Measurements from ENCODE around the gene OIP5.
"Not testable (repeated sequence)": the region's sequence is repeated elsewhere in the genome, so short reads cannot be mapped to it uniquely, and the experiment has no call there.

OIP5 gene

DNA sequence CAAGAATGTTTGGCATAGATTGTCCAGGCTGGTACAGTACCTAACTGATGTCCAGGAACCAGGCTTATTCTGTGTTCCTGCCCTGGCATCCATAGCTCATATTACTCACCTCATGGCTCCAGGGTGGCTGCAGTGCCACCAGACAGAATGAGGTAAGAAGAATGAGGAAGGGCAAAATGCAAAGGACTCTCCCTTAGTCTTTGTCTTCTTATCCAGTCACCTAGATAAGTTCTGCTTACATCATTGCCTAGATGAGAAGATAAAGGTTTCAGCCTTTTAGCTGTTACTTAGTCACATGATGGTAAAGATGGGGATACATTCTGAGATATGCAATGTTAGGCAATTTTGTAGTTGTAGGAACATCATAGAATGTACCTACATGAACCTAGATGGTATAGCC, 55.6 kb downstream of the OIP5 start:
- TF ChIP-seq, protein P1, sequence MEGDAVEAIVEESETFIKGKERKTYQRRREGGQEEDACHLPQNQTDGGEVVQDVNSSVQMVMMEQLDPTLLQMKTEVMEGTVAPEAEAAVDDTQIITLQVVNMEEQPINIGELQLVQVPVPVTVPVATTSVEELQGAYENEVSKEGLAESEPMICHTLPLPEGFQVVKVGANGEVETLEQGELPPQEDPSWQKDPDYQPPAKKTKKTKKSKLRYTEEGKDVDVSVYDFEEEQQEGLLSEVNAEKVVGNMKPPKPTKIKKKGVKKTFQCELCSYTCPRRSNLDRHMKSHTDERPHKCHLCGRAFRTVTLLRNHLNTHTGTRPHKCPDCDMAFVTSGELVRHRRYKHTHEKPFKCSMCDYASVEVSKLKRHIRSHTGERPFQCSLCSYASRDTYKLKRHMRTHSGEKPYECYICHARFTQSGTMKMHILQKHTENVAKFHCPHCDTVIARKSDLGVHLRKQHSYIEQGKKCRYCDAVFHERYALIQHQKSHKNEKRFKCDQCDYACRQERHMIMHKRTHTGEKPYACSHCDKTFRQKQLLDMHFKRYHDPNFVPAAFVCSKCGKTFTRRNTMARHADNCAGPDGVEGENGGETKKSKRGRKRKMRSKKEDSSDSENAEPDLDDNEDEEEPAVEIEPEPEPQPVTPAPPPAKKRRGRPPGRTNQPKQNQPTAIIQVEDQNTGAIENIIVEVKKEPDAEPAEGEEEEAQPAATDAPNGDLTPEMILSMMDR (IDR thresholded peaks at IDR 0.05; ENCODE audit: low read depth, low read length) = no peak
- no peak for TF ChIP-seq EZH2phosphoT487 (IDR thresholded peaks at IDR 0.05; ENCODE audit: low read depth)
- no peaks in the 10 kb centered on the region for H3K79me2 ChIP-seq (ENCODE audit: low read length)
- no peaks in the 10 kb centered on the region for H3K36me3 ChIP-seq (replicated peaks; ENCODE audit: low read depth, low read length)
- no peak overlapping the region for H3K27ac ChIP-seq (ENCODE audit: low read length)
- H3K4me1 ChIP-seq (ENCODE audit: low read length) = no peaks in the 10 kb centered on the region
- no peak overlapping the region for H3K4me3 ChIP-seq (ENCODE audit: low read length)
- no peak overlapping the region for H3K4me2 ChIP-seq (ENCODE audit: low read length)
- H3K27me3 ChIP-seq (ENCODE audit: low read depth, low read length) = no peaks in the 10 kb centered on the region
- H3K9ac ChIP-seq (ENCODE audit: low read length) = no peak overlapping the region
- H2AFZ ChIP-seq (ENCODE audit: low read depth, low read length) = no peak overlapping the region
- no peaks in the 10 kb centered on the region for H4K20me1 ChIP-seq (ENCODE audit: insufficient read depth, low read length)
- no peaks in the 10 kb centered on the region for H3K9me3 ChIP-seq (ENCODE audit: insufficient read depth, low read length)

DNA sequence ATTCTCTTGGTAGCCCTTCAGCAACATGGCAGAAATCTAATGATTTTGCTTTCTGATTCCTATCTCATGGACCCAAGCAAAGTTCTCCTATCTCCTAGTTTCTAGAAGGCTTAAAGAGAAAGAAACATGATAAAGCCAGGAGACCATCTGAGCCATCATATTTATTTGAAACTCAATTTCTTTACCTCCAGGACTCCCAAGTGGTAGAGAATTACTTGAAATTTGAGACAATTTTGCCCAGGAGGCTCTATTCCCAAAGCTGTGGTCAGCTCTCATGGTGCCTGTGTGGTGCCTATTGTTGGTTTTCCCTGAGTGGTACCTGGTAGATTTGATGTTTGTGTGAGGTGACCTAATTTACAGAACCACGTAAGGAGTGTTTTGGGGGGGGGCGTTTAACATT, 62.5 kb downstream of the OIP5 start:
- Histone ChIP-seq H3K36me3 (replicated peaks; ENCODE audit: low read depth, low read length) (no peaks in the 10 kb centered on the region), H3K4me3 (ENCODE audit: low read length) (no peak overlapping the region), H4K20me1 (ENCODE audit: insufficient read depth, low read length) (no peaks in the 10 kb centered on the region)

DNA sequence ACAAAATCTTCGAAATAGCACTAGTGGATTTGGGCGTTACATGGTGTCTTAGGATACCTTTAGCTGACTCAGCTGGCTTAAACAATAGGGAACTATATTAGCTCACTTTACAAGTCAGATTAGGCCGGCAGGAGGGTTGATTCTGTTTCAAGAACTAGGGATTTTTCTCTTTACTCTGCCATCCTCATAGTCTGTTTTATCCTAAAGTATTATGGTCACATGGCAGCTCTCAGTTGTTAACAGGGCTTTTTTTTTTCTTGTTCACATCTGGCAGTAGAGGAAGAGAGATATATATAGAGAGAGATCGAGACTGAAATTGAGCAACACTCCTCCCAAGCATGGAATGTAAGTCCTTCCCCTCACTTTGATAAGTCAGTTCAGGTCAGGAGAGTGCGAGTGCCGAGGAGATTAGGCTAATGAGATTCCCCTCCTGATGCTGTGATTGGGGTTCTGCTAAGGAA, 68.5 kb downstream of the OIP5 start:
- Histone ChIP-seq H3K4me2 (ENCODE audit: low read length) (no peak overlapping the region), H3K4me3 (ENCODE audit: low read length) (no peak overlapping the region), H2AFZ (ENCODE audit: low read depth, low read length) (no peak overlapping the region), H3K36me3 (replicated peaks; ENCODE audit: low read depth, low read length) (peaks cover 4% of the 10 kb centered on the region), H3K79me2 (ENCODE audit: low read length) (no peaks in the 10 kb centered on the region), H3K9me3 (ENCODE audit: insufficient read depth, low read length) (no peaks in the 10 kb centered on the region), H4K20me1 (ENCODE audit: insufficient read depth, low read length) (no peaks in the 10 kb centered on the region), H3K4me1 (ENCODE audit: low read length) (peaks cover 11% of the 10 kb centered on the region), H3K27ac (ENCODE audit: low read length) (no peak overlapping the region), H3K27me3 (ENCODE audit: low read depth, low read length) (no peaks in the 10 kb centered on the region), H3K9ac (ENCODE audit: low read length) (no peak overlapping the region)
- TF ChIP-seq, protein P1 (IDR thresholded peaks at IDR 0.05; ENCODE audit: low read depth, low read length) = no peak
- no peak for TF ChIP-seq EZH2phosphoT487 (IDR thresholded peaks at IDR 0.05; ENCODE audit: low read depth)

More for the DNA sequence above, 62.5 kb downstream of the OIP5 start:
- Histone ChIP-seq H3K79me2 (ENCODE audit: low read length) (no peaks in the 10 kb centered on the region), H2AFZ (ENCODE audit: low read depth, low read length) (no peak overlapping the region), H3K9me3 (ENCODE audit: insufficient read depth, low read length) (no peaks in the 10 kb centered on the region), H3K4me1 (ENCODE audit: low read length) (no peaks in the 10 kb centered on the region), H3K9ac (ENCODE audit: low read length) (no peak overlapping the region), H3K27me3 (ENCODE audit: low read depth, low read length) (no peaks in the 10 kb centered on the region), H3K27ac (ENCODE audit: low read length) (no peak overlapping the region), H3K4me2 (ENCODE audit: low read length) (no peak overlapping the region)
- TF ChIP-seq EZH2phosphoT487 (IDR thresholded peaks at IDR 0.05; ENCODE audit: low read depth) = no peak
- TF ChIP-seq, protein P1 (IDR thresholded peaks at IDR 0.05; ENCODE audit: low read depth, low read length) = no peak

DNA sequence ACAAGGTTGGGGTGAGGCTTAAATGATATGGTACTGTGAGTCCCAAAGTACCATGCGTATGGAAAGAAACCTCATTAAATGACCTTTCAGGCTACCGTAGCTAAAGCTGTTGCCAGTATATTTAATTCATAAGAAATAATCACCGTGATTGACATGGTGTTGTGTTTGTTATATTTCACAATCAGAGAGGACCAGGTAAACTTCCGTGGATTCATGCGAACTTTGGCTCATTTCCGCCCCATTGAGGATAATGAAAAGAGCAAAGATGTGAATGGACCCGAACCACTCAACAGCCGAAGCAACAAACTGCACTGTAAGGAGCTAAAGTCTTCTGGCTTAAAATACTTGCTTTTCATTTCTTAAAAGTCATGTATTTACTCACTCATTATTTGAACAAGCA, 69.8 kb downstream of the OIP5 start:
- Histone ChIP-seq H3K9me3 (ENCODE audit: insufficient read depth, low read length) (no peaks in the 10 kb centered on the region), H3K4me1 (ENCODE audit: low read length) (peaks cover 17% of the 10 kb centered on the region), H3K36me3 (replicated peaks; ENCODE audit: low read depth, low read length) (peaks cover 7% of the 10 kb centered on the region), H3K9ac (ENCODE audit: low read length) (no peak overlapping the region), H3K27me3 (ENCODE audit: low read depth, low read length) (no peaks in the 10 kb centered on the region), H3K4me2 (ENCODE audit: low read length) (no peak overlapping the region), H2AFZ (ENCODE audit: low read depth, low read length) (no peak overlapping the region), H3K79me2 (ENCODE audit: low read length) (no peaks in the 10 kb centered on the region), H3K4me3 (ENCODE audit: low read length) (no peak overlapping the region), H4K20me1 (ENCODE audit: insufficient read depth, low read length) (no peaks in the 10 kb centered on the region), H3K27ac (ENCODE audit: low read length) (no peak overlapping the region)
- no peak for TF ChIP-seq EZH2phosphoT487 (IDR thresholded peaks at IDR 0.05; ENCODE audit: low read depth)

DNA sequence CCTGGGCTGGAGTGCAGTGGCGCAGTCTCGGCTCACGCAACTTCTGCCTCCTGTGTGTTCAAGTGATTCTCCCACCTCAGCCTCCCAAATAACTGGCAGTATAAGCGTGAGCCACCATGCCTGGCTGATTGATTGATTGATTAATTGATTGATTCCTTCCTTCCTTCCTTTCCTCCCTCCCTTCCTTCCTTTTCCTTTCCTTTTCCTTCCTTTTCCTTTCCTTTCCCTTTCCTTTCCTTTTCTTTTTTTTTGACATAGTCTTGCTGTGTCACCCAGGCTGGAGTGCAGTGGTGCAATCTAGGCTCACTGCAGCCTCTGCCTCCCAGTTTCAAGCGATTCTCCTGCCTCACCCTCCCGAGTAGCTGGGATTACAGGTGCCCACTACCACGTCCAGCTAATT, 71.5 kb downstream of the OIP5 start:
- not testable (repeated sequence) for H3K79me2 ChIP-seq (ENCODE audit: low read length); H3K27ac ChIP-seq (ENCODE audit: low read length); H2AFZ ChIP-seq (ENCODE audit: low read depth, low read length); H3K9ac ChIP-seq (ENCODE audit: low read length); H3K36me3 ChIP-seq (replicated peaks; ENCODE audit: low read depth, low read length); H3K9me3 ChIP-seq (ENCODE audit: insufficient read depth, low read length); H3K4me2 ChIP-seq (ENCODE audit: low read length); H3K4me3 ChIP-seq (ENCODE audit: low read length); H3K27me3 ChIP-seq (ENCODE audit: low read depth, low read length); H4K20me1 ChIP-seq (ENCODE audit: insufficient read depth, low read length)
- peaks cover 17% of the 10 kb centered on the region for H3K4me1 ChIP-seq (ENCODE audit: low read length)

All from OCI-LY3 (cell line).